ENCODE results near the gene TMEM120B.

The TMEM120B gene

DNA sequence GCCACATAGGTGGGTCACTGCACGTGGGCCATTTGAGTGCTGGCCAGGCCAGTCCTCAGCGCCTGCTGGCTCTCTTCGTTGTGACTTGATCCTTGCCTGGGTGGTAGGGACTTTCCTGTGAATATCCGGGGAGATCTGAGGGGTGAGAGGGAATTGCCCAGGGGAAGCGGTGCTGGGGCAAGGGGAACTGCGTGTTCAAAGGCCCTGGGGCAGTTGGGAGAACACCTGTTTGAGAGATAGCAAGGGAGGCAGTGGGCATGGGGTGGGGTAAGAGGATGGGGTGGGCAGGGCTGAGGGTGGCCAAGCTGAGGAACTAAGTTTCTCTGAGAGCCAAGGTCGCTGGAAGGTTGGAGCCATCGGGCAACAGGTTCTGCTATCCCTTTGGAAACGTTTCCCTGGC is 116.3 kb downstream of the TMEM120B start:
- no peak for DNase-seq (ENCODE audit: extremely low read depth, low read depth)
- TF ChIP-seq, protein P1, sequence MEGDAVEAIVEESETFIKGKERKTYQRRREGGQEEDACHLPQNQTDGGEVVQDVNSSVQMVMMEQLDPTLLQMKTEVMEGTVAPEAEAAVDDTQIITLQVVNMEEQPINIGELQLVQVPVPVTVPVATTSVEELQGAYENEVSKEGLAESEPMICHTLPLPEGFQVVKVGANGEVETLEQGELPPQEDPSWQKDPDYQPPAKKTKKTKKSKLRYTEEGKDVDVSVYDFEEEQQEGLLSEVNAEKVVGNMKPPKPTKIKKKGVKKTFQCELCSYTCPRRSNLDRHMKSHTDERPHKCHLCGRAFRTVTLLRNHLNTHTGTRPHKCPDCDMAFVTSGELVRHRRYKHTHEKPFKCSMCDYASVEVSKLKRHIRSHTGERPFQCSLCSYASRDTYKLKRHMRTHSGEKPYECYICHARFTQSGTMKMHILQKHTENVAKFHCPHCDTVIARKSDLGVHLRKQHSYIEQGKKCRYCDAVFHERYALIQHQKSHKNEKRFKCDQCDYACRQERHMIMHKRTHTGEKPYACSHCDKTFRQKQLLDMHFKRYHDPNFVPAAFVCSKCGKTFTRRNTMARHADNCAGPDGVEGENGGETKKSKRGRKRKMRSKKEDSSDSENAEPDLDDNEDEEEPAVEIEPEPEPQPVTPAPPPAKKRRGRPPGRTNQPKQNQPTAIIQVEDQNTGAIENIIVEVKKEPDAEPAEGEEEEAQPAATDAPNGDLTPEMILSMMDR (IDR thresholded peaks at IDR 0.05; ENCODE audit: low read depth, low read length) = no peak

- no peak for DNase-seq (ENCODE audit: extremely low read depth, low read depth)
- TF ChIP-seq, protein P1 (IDR thresholded peaks at IDR 0.05; ENCODE audit: low read depth, low read length) = no peak
Observed at GRCh38 chr12:121829250-121829918, 116.8 kb downstream of the TMEM120B start.

DNA sequence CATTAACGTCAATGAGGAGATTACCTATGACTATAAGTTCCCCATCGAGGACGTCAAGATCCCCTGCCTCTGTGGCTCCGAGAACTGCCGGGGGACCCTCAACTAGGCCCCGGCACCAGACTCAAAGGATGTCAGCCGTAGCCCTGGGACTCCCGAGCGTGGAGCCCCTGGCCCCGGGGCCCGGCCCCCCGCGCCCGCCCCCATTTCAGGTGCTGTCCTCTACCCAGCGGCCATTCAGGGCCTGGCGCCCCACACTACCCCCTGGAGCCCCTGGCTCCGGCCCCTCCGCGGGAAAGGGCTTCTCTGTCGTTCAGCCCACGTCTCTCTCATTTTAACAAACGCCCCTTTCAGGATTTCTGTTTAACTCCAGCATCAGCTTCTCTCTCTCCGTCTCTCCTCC is 117.6 kb downstream of the TMEM120B start:
- DNase-seq (ENCODE audit: extremely low read depth, low read depth) = no peak
- TF ChIP-seq, protein P1 (IDR thresholded peaks at IDR 0.05; ENCODE audit: low read depth, low read length) = no peak

DNA sequence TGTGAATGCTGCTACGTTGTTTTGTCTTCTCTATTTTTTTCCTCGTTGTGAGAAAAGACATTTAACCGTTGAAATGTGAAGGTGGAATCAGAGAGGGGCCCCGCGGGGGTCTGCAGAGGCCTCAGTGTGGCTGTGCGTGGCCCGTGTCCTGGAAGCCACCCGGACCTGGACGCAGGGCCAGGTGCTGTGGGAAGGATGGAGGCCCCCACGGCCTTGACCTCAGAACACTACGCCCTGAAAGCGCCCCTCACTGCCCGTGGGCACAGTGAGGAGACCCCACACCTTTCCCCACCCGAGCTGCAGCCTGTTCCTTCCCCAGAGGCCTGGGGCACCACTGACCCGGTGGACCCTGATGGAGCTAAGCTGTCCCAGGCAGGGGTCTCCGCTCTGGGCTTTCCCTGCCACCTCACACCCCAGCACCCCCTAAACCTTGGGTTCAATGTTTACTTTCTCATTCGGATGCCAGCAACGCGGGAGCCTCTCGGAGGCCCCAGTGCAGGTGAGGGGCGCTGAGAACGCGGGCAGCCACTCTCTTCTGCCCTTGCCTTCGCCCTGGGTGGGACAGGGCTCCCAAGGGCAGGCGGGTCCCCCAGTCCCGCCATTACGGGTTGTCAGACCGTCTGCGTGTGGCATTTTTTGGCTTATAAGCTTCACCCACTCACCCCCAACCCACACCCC is 118.2 kb downstream of the TMEM120B start:
- TF ChIP-seq, protein P1 (IDR thresholded peaks at IDR 0.05; ENCODE audit: low read depth, low read length) = no peak
- no peak for DNase-seq (ENCODE audit: extremely low read depth, low read depth)

Measured in AG09319 (cell line).